Activated T-cell treated with anti-CD3 and anti-CD28 coated beads, Interleukin-2, amount 50 U/mL, for 1 hour (primary cell): ENCODE measurements around the gene SLCO4C1.
"Not testable (repeated sequence)": the region's sequence is repeated elsewhere in the genome, so short reads cannot be mapped to it uniquely, and the experiment has no call there.

Experiments
- DNase-seq: peaks from one replicate; pipeline ENCODE4 v3.0.0-alpha.2; 2020

The SLCO4C1 gene

GRCh38 chr5:102296178-102296817 lies at the start of gene SLCO4C1:
SLCO4C1 (minus strand) TSS chr5:102296284; CDS start chr5:102296262, 22 bp downstream.
- peak; percentile 80 for DNase-seq

- no peak for DNase-seq
Observed at GRCh38 chr5:102341681-102342288, 45.7 kb upstream of the SLCO4C1 start.

GRCh38 chr5:102324714-102325113 lies 28.6 kb upstream of the SLCO4C1 start:
- DNase-seq, result no peak

- not testable (repeated sequence) for DNase-seq
Observed at GRCh38 chr5:102318801-102319200, 22.7 kb upstream of the SLCO4C1 start.

GRCh38 chr5:102314328-102314727 lies 18.2 kb upstream of the SLCO4C1 start:
- no peak for DNase-seq

GRCh38 chr5:102313912-102314311 lies 17.8 kb upstream of the SLCO4C1 start:
- no peak for DNase-seq

GRCh38 chr5:102312586-102313370 lies 16.7 kb upstream of the SLCO4C1 start:
- DNase-seq, result no peak

GRCh38 chr5:102309586-102309985 lies 13.5 kb upstream of the SLCO4C1 start:
- no peak for DNase-seq

GRCh38 chr5:102307232-102307631 lies 11.1 kb upstream of the SLCO4C1 start:
- no peak for DNase-seq

GRCh38 chr5:102306121-102306520 lies 10.0 kb upstream of the SLCO4C1 start:
- DNase-seq, result no peak

- DNase-seq, result no peak
Observed at GRCh38 chr5:102295534-102296177, 428 bp downstream of the SLCO4C1 start.

GRCh38 chr5:102294886-102295395 lies 1.1 kb downstream of the SLCO4C1 start:
- DNase-seq, result no peak

GRCh38 chr5:102290004-102290403 lies 6.1 kb downstream of the SLCO4C1 start:
- DNase-seq, result no peak

GRCh38 chr5:102289251-102289899 lies 6.7 kb downstream of the SLCO4C1 start:
- no peak for DNase-seq

GRCh38 chr5:102288630-102289029 lies 7.5 kb downstream of the SLCO4C1 start:
- no peak for DNase-seq

GRCh38 chr5:102286476-102286875 lies 9.6 kb downstream of the SLCO4C1 start:
- no peak for DNase-seq

- no peak for DNase-seq
Observed at GRCh38 chr5:102283102-102283797, 12.8 kb downstream of the SLCO4C1 start.

- DNase-seq, result no peak
Observed at GRCh38 chr5:102279711-102280110, 16.4 kb downstream of the SLCO4C1 start.

GRCh38 chr5:102278231-102278630 lies 17.9 kb downstream of the SLCO4C1 start:
- no peak for DNase-seq

- DNase-seq, result no peak
Observed at GRCh38 chr5:102277144-102277543, 18.9 kb downstream of the SLCO4C1 start.

- no peak for DNase-seq
Observed at GRCh38 chr5:102271759-102272158, 24.3 kb downstream of the SLCO4C1 start.

- DNase-seq, result no peak
Observed at GRCh38 chr5:102270036-102270435, 26.0 kb downstream of the SLCO4C1 start.
